Activated T-helper 1 cell treated with anti-CD3 and anti-CD28 coated beads, Interleukin-2, amount 50 U/mL, for 16 hours (primary cell): ENCODE data around the gene UBQLN3.

Source experiments
- DNase-seq, 2 donors: peaks; one replicate each; pipeline ENCODE4 v3.0.0-alpha.2; 2020; ENCODE audit warnings: low read depth in 1 of 2, low spot score in 1 of 2

UBQLN3 gene

DNA sequence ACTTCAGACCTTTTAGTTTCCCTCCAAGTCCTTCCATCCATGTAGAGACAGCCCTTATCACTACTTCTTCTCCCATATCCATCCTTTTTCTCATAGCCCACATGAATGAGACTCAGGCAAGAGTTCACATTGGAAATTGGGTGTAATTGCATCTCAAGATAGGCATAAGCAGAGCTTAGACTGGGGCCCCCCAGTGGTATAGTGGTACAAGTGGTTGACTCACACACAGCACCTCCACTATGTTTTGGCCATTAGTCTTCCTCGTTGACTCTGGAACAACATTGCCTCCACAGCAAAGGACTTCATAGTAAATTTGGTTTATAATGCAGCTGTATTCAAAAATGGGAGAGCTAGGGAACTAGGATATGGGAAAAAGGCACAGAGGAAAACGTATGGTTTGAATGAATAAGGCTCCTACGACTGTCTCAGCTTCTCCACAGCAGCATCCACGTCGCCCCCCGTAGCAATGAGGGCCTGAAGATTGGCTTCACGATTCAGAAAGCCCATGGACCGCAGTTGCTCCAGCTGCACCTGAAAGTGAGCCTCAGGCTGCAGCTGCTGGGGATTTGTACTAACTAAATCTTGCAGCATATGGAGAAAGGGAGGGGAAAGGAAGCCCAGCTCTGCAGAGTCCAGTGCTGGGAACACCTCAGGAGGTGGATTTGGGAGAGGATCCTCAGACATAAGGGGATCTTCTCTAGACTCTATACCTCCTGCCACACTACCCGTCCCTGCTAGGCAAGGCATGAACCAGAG, 2.4 kb downstream of the UBQLN3 start:
- DNase-seq = no peak

- DNase-seq = no peak
Observed at GRCh38 chr11:5505363-5506048, 4.3 kb downstream of the UBQLN3 start.

GRCh38 chr11:5504403-5504921, 5.3 kb downstream of the UBQLN3 start:
- DNase-seq = no peak

GRCh38 chr11:5500393-5500801, 9.4 kb downstream of the UBQLN3 start:
- no peak for DNase-seq

DNA sequence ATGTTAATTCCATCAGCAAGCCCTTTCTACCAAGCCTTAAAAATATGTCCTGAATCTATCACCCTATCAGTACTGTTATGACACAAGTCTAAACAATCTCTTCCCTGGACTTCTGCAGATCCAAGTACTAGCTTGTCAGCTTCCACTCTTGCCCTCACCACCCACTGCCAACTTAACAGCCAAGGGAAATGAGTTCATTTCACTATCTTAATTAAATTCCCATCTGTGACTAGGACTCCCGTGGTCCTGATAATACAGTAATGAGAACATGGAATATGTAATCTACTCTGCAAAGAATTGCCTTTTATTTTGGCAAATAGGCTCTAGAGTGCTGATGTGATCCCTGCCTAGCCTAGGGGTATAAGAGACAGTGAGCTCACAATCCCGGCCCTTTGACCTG, 10.1 kb downstream of the UBQLN3 start:
- DNase-seq = no peak

DNA sequence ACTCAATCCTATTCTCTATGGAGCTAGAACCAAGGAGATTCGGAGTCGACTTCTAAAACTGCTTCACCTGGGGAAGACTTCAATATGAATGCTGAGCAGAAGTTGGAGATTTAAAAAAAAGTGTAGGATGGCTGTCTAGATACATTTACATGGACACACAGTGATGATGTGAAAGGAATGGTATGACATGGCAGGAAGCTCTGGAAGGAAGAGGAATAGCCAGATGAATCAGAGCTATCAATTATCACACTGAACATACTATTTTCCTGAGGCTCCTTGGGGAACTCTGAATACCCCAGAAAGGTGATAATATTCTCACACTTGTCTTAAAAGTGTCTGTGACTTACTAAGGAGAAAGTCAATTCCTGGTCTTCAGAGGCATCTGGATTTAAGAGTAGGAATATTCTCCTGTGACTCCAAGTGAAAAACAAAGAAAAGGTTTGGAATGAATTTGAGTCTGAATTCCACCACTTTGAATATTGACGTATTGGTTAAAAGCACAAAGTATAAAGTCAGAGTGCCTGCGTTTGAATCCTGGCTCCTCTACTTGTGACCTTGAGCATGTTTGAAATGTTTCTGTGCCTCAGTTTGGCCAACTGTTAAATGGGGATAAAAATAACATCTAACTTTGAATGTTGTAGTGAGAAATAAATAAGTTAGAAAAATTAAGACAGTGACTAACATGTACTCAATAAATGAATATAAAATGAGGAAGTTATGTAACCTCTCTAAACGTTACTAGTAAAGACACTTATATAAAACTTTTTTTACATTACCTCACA, 20.0 kb downstream of the UBQLN3 start:
- no peak for DNase-seq

DNA sequence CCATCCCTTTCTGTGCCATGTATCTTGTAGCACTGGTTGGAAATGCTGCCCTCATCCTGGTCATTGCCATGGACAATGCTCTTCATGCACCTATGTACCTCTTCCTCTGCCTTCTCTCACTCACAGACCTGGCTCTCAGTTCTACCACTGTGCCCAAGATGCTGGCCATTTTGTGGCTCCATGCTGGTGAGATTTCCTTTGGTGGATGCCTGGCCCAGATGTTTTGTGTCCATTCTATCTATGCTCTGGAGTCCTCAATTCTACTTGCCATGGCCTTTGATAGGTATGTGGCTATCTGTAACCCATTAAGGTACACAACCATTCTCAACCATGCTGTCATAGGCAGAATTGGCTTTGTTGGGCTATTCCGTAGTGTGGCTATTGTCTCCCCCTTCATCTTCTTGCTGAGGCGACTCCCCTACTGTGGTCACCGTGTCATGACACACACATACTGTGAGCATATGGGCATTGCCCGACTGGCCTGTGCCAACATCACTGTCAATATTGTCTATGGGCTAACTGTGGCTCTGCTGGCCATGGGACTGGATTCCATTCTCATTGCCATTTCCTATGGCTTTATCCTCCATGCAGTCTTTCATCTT, 20.9 kb downstream of the UBQLN3 start:
- DNase-seq = no peak

GRCh38 chr11:5488385-5488784, 21.4 kb downstream of the UBQLN3 start, which contains the start of gene OR52D1:
TSS of gene OR52D1 (plus strand) at chr11:5488685. CDS start at chr11:5488707, 22 bp downstream.
- no peak for DNase-seq

DNA sequence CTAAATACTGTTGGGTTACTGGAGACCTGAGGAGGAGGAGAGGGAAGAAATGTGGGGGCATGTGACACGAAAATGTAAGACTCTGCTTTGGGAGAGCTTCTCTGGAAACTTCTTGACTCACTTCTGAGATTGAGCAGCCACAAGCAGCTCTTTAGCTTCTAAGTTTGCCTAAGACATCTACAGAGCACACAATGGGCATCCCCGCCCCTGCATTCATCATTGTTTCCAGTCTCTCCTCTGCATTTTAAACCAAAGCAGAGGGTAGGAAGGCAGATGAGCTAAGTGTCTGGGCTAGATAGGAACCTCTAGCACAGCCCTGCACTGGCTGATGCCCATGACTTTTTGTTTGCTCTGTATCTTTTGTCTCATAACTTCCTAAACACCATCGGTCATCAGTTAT, 23.3 kb downstream of the UBQLN3 start:
- DNase-seq = no peak

- no peak for DNase-seq
Observed at GRCh38 chr11:5486003-5486402, 23.8 kb downstream of the UBQLN3 start.

DNA sequence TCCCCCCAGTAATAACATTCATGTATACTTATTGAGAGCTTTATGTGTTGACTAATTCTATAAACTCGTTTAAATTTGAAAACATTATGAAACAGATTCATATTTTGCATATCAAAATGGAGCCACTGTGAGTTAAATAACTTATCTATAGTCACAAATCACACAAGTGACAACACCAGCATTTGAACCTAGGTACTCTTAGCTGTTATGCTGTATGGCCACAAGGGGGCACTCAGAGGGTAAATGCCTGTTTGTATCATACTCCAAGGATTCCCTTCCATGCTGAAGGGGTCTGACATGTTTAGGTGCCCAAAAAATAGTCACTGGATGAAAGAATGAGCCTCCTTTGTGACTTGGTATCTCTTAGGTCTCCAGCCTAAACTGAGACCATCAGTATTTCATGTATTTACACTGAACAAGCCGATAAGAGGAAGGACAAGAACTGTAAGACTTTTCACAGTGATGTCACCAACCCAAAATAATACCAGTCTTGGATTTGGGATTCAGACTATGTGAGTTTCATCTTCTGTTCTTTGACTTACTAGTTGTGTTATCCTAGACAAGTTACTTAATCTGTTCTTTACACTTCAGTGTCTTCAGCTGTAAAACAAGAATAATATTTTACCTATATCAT, 33.5 kb downstream of the UBQLN3 start:
- no peak for DNase-seq

DNA sequence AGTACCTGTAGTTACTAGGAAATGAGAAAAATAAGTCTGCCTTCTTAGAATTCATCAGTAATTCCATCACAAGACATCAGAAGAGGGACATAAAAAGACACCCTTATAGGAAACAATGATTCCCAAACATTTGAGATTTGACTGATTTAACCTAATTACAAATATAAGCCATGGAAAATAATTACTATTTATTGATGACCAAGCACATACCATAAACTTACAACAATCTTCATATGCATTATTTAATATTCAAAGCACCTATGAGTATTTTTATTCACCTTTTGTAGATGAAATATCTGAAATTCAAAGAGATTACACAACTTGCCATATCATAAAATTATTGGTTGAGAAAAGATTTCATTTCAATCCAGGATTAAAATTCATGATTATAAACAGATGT, 35.8 kb downstream of the UBQLN3 start:
- DNase-seq = no peak

GRCh38 chr11:5467527-5467926, 42.2 kb downstream of the UBQLN3 start:
- DNase-seq = no peak

DNA sequence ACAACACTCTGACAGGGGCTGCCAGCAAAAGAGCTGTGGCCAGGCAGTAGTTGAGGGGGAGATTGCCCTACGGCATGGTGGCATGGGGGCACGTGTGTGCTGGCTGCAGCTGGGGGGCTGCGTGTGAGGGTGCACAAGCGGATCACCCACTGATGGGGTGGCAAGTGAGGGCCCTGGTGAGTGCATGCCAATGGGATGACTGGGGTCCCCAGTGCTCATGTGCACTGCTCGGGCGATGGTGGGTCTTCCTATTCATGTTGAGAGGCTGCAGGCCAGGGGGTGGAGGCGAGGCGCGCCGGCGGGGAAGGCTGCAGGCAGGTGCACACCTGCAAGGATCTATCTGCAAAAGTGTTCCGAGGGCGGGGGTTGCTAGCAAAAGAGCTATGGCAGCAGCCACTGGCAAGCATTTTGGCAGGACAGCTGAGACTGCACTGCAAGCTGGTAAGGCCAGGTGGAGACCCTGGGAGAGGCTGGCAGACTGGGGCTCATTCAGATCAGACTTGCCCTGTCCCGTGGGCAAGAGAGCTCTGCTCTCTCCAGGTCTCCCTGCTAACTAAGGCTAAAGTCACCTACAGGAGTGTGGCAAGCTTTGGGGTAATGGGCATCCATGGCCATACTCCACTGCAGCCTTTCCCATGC, 48.7 kb downstream of the UBQLN3 start:
- DNase-seq = no peak
